ENCODE data around the gene MNAT1.

Gene MNAT1

GRCh38 chr14:60760644-60761364 lies 26.2 kb downstream of the MNAT1 start:
- Histone ChIP-seq H3K27ac (ENCODE audit: low read depth, low read length) (no peak overlapping the region), H3K4me2 (ENCODE audit: low read length) (no peak overlapping the region), H4K20me1 (ENCODE audit: control insufficient read depth, insufficient read depth, low read depth, low read length) (0 out of 2 replicates have a peak, but pooled peaks cover 3% of the 10 kb centered on the region), H3K9me3 (ENCODE audit: control insufficient read depth, insufficient read depth, low read length) (no peaks in the 10 kb centered on the region), H3K27me3 (ENCODE audit: control insufficient read depth, low read length) (no peaks in the 10 kb centered on the region), H3K79me2 (ENCODE audit: control insufficient read depth, low read length) (peaks cover 68% of the 10 kb centered on the region), H3K36me3 (ENCODE audit: control insufficient read depth, low read length) (no peaks in the 10 kb centered on the region), H3K9me2 (replicated peaks; ENCODE audit: control insufficient read depth, low read length) (no peaks in the 10 kb centered on the region), H3F3A (ENCODE audit: control insufficient read depth, insufficient read depth) (no peaks in the 10 kb centered on the region), H3K4me1 (ENCODE audit: control insufficient read depth, low read length) (peaks cover 20% of the 10 kb centered on the region), H3K4me3 (ENCODE audit: low read length) (no peak overlapping the region)
- TF ChIP-seq EZH2phosphoT487 (IDR thresholded peaks at IDR 0.05; ENCODE audit: borderline replicate concordance, low read length) (no peak), CTCF (IDR thresholded peaks at IDR 0.05; ENCODE audit: low read depth, low read length, poor library complexity, severe bottlenecking) (no peak)

GRCh38 chr14:60768602-60769001 lies 34.0 kb downstream of the MNAT1 start:
- peaks cover 16% of the 10 kb centered on the region for H3K4me1 ChIP-seq (ENCODE audit: control insufficient read depth, low read length)
- peaks cover 44% of the 10 kb centered on the region for H3K79me2 ChIP-seq (ENCODE audit: control insufficient read depth, low read length)
- no peaks in the 10 kb centered on the region for H3F3A ChIP-seq (ENCODE audit: control insufficient read depth, insufficient read depth)
- H4K20me1 ChIP-seq (ENCODE audit: control insufficient read depth, insufficient read depth, low read depth, low read length), result no peaks in the 10 kb centered on the region
- no peaks in the 10 kb centered on the region for H3K36me3 ChIP-seq (ENCODE audit: control insufficient read depth, low read length)
- no peaks in the 10 kb centered on the region for H3K9me2 ChIP-seq (replicated peaks; ENCODE audit: control insufficient read depth, low read length)
- H3K4me2 ChIP-seq (ENCODE audit: low read length), result no peak overlapping the region
- H3K9me3 ChIP-seq (ENCODE audit: control insufficient read depth, insufficient read depth, low read length), result no peaks in the 10 kb centered on the region
- no peak for TF ChIP-seq EZH2phosphoT487 (IDR thresholded peaks at IDR 0.05; ENCODE audit: borderline replicate concordance, low read length)
- TF ChIP-seq CTCF (IDR thresholded peaks at IDR 0.05; ENCODE audit: low read depth, low read length, poor library complexity, severe bottlenecking), result no peak
- H3K27me3 ChIP-seq (ENCODE audit: control insufficient read depth, low read length), result no peaks in the 10 kb centered on the region
- H3K4me3 ChIP-seq (ENCODE audit: low read length), result no peak overlapping the region
- H3K27ac ChIP-seq (ENCODE audit: low read depth, low read length), result no peak overlapping the region

GRCh38 chr14:60771117-60771516 lies 36.6 kb downstream of the MNAT1 start:
- Histone ChIP-seq H3K36me3 (ENCODE audit: control insufficient read depth, low read length) (no peaks in the 10 kb centered on the region), H3K27ac (ENCODE audit: low read depth, low read length) (no peak overlapping the region), H3K9me3 (ENCODE audit: control insufficient read depth, insufficient read depth, low read length) (no peaks in the 10 kb centered on the region), H3K4me2 (ENCODE audit: low read length) (peak overlapping the region; percentile 3; the same call in 1 of the 2 replicates), H3F3A (ENCODE audit: control insufficient read depth, insufficient read depth) (no peaks in the 10 kb centered on the region), H3K27me3 (ENCODE audit: control insufficient read depth, low read length) (no peaks in the 10 kb centered on the region), H3K4me1 (ENCODE audit: control insufficient read depth, low read length) (peaks cover 16% of the 10 kb centered on the region), H4K20me1 (ENCODE audit: control insufficient read depth, insufficient read depth, low read depth, low read length) (no peaks in the 10 kb centered on the region; the same call in 1 of the 2 replicates), H3K79me2 (ENCODE audit: control insufficient read depth, low read length) (peaks cover 63% of the 10 kb centered on the region), H3K4me3 (ENCODE audit: low read length) (no peak overlapping the region), H3K9me2 (replicated peaks; ENCODE audit: control insufficient read depth, low read length) (no peaks in the 10 kb centered on the region)
- TF ChIP-seq EZH2phosphoT487 (IDR thresholded peaks at IDR 0.05; ENCODE audit: borderline replicate concordance, low read length) (no peak), CTCF (IDR thresholded peaks at IDR 0.05; ENCODE audit: low read depth, low read length, poor library complexity, severe bottlenecking) (no peak)
